ENCODE data around the gene TRIM39.
A peak's percentile ranks its signal among the peaks of the same experiment; 100 is the strongest.
"Not testable (repeated sequence)": the region's sequence is repeated elsewhere in the genome, so short reads cannot be mapped to it uniquely, and the experiment has no call there.

TRIM39 gene

GRCh38 chr6:30357678-30358540 lies 31.2 kb downstream of the TRIM39 start:
- H3K4me3 ChIP-seq (replicated peaks; ENCODE audit: low read depth, low read length) = no peak overlapping the region
- DNase-seq (ENCODE audit: extremely low read depth, low read depth) = peak; percentile 31

GRCh38 chr6:30359276-30359675 lies 32.5 kb downstream of the TRIM39 start:
- no peak for DNase-seq (ENCODE audit: extremely low read depth, low read depth)
- no peak overlapping the region for H3K4me3 ChIP-seq (replicated peaks; ENCODE audit: low read depth, low read length)
- TF ChIP-seq CTCF (IDR thresholded peaks at IDR 0.05; ENCODE audit: low read depth, low read length, missing control alignments) = no peak

More at GRCh38 chr6:30357678-30358540, 31.2 kb downstream of the TRIM39 start:
- TF ChIP-seq CTCF (IDR thresholded peaks at IDR 0.05; ENCODE audit: low read depth, low read length, missing control alignments) = peak; percentile 75

GRCh38 chr6:30360139-30360538 lies 33.4 kb downstream of the TRIM39 start:
- no peak for DNase-seq (ENCODE audit: extremely low read depth, low read depth)
- TF ChIP-seq CTCF (IDR thresholded peaks at IDR 0.05; ENCODE audit: low read depth, low read length, missing control alignments) = no peak
- H3K4me3 ChIP-seq (replicated peaks; ENCODE audit: low read depth, low read length) = no peak overlapping the region

GRCh38 chr6:30361661-30362060 lies 34.9 kb downstream of the TRIM39 start:
- H3K4me3 ChIP-seq (replicated peaks; ENCODE audit: low read depth, low read length) = no peak overlapping the region
- TF ChIP-seq CTCF (IDR thresholded peaks at IDR 0.05; ENCODE audit: low read depth, low read length, missing control alignments) = no peak
- DNase-seq (ENCODE audit: extremely low read depth, low read depth) = no peak

GRCh38 chr6:30363459-30363858 lies 36.7 kb downstream of the TRIM39 start:
- no peak for TF ChIP-seq CTCF (IDR thresholded peaks at IDR 0.05; ENCODE audit: low read depth, low read length, missing control alignments)
- no peak for DNase-seq (ENCODE audit: extremely low read depth, low read depth)
- no peak overlapping the region for H3K4me3 ChIP-seq (replicated peaks; ENCODE audit: low read depth, low read length)

- no peak for TF ChIP-seq CTCF (IDR thresholded peaks at IDR 0.05; ENCODE audit: low read depth, low read length, missing control alignments)
- DNase-seq (ENCODE audit: extremely low read depth, low read depth) = no peak
- no peak overlapping the region for H3K4me3 ChIP-seq (replicated peaks; ENCODE audit: low read depth, low read length)
These were observed 37.9 kb downstream of the TRIM39 start for GRCh38 chr6:30364591-30364990.

GRCh38 chr6:30369280-30369679 lies 42.6 kb downstream of the TRIM39 start:
- DNase-seq (ENCODE audit: extremely low read depth, low read depth); H3K4me3 ChIP-seq (replicated peaks; ENCODE audit: low read depth, low read length): not testable (repeated sequence)

Data from HFF-Myc (cell line).